GM21360 (cell line): ENCODE results near the gene INO80E.
"Not testable (repeated sequence)": the region's sequence is repeated elsewhere in the genome, so short reads cannot be mapped to it uniquely, and the experiment has no call there.

Experiments
- ATAC-seq: cut with Tn5 transposase; IDR thresholded peaks from one replicate; pipeline ENCODE4 v1.9.1; 2021; ENCODE audit warnings: mild to moderate bottlenecking, moderate library complexity; ENCODE audit not compliant: unreplicated experiment

Gene INO80E

DNA sequence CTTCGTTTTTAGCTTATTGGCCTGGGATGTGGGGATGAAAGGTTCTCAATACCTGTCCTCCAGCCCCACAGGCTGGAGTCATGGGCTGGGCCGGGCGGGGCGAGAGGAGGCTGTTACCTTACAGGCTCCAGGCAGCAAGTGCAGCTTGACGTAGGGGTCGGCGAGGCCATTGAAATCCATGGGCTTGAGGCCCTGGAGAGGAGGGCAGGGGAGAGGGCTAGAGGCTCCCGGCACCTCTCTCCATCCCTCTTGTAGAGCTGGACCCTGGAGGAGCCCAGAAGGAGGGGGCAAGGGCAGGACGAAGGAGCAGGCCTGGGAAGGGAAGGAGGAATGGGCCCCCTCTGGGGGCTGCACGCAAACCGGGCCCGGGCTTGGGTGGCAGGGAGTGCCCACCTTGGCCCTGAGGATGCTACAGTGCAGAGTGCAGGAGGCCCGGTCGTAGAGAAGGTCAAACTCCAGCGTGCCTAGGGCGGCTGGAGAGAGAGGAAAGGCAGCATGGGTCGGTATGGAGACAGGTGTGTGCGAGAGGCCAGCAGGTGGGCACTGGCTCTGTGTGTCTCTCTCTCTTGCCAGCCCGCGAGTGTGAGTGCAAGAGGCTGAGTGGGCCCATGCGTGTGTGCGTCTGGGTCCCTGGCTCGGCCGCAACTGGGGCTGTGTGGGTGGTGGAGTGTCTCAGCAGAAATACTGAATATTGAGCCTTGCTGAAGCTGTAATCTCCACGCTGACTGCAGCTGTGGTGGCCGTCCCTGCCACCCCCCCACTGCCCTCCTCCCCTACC, 13.2 kb downstream of the INO80E start:
- no peak for ATAC-seq

DNA sequence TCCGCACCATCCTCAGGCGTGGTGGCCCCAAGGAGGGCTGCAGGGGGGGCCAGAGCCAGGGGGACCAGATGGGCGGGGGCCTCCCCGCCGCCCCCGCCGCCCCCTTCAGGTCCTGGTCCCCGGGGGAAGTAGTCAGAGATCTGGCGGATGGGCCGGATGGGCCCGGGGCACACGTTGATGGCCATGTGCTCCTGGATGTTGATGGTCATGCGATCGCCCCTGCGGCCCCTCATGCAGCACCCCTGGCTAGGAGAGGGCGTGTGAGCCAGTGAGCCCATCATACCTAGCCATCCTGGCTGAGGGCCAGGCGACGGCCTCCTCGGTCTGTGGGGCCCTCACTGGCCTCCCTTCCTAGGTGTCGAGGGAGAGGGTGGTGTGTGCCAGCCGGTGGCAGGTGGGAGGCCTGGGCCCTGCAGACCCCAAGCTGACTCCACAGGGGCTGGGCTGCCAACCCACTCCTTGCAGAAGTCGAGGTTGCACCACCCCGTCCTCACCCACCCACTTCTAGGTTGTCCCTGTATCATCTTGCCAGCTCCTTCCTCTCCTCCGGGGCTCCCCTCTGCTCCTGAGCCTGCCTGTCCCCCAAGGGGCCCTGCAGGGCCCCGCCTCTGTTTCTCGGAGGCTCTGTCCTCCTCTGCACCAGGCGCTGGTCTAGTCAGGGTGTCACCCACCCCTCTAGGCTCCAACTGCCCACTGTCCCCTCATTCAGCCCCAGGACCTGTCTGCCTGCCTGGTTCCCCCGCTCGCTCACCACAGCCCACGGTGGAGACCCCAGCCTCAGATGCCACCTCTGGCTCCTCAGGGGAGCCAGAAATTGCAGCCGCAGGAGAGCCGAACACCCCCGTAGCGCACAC, 14.2 kb downstream of the INO80E start:
- ATAC-seq: no peak

DNA sequence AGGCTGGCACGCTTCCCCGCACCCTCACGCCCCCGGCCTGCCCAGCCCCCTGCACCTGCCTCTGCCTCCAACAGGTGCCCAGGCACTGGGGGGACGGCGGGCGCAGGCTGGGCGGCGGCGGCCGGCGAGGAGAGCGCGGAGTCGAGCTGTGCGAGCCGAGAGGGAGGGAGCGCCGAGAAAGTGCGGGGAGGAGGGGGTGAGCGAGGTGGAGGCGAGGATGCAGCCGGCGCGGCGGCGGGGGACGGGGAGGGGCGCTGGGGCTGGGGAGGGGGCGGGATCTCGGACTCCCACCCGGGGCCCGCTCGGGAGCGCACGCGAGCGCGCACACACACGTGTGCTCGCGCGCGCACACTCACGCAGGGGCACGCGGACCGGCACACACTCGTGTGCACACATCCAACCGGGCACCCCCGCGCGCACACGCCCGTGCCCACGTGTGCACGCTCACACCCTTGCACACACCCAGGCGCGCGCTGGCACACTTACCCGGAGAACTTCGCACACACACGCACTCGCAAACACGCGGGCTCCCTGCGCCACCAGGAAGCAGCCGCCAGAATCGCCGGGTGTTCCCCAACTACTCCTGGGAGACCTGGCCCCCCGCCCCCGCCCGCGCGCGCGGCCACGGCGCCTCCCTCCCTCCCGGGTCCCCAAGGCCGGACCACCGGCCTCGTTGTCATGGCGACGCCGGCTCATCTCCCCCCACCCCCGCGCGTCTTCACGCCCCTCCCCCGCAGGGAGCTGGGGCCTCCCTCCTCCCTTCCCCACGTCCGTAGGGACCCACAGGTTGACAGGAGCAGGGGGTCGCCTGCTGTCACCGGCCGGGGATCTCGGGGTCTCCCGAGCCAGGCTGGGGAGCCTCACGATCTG, 15.0 kb downstream of the INO80E start, which contains the start of gene DOC2A:
Gene DOC2A (minus strand): TSS at position 184 of the 870 bp plus-strand sequence. CDS start 805 bp downstream, outside the sequence.
- no peak for ATAC-seq

DNA sequence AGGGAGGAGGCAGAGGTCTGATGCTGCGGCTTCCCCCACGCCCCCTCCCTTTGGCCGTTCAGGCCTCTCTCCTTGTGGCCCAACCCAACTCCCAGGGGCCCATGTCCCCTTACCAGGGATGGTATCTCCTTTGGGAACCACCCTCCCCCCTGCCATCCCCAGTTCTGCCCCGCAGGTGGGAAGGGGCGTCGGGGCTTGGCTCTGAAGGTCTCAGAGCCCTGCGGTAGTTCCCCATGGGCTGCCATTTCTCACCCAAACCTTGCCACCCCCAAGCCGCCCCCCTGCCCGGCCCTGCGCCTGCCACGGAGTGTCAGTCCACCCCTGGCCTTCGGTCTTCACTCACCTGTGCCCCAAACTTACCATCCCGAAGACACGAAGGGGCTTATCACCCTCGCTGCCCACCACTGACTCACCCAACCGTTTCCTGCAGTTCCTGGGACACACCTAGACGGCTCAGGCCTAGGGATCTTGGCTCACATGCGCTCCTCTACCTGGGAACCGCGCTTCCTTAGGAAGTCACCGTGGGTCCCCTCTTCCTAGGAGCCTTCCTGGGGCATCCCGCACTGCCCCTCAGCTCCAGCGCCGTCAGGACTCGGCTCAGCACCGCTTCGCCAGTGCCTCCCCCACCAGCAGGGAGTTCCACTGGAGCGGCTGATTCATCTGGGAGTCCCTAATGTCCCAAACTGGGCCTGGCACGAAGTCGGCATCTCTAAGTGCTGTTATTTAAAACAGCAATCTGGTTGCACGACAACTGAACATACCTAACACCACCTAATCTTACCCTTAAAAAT, 15.9 kb downstream of the INO80E start:
- no peak for ATAC-seq

DNA sequence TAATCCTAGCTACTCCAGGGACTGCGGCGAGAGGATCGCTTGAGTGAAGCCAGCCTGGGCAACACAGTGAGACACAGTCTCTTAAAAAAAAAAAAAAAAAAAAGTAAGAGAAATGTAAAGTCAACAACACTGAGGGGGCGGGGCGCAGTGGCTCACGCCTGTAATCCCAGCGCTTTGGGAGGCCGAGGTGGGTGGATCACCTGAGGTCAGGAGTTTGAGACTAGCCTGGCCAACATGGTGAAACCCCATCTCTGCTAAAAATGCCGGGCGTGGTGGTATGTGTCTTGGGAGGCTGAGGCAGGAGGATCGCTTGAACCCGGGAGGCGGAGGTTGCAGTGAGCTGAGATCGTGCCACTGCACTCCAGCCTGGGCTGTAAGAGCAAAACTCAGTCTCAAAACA, 16.6 kb downstream of the INO80E start:
- ATAC-seq: not testable (repeated sequence)

DNA sequence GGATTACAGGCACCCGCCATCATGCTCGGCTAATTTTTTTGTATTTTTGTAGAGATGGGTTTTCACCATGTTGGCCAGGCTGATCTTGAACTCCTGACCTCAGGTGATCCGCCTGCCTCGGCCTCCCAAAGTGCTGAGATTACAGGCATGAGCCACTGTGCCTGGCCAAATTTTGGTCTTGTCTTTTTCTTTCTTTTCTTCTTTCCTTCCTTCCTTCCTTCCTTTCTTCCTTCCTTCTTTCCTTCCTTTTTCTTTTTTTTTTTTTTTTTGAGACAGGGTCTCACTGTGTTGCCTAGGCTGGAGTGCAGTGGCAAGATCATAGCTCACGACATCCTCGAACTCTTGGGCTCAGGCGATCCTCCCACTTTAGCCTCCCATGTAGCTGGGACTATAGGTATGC, 19.4 kb downstream of the INO80E start:
- ATAC-seq: not testable (repeated sequence)

DNA sequence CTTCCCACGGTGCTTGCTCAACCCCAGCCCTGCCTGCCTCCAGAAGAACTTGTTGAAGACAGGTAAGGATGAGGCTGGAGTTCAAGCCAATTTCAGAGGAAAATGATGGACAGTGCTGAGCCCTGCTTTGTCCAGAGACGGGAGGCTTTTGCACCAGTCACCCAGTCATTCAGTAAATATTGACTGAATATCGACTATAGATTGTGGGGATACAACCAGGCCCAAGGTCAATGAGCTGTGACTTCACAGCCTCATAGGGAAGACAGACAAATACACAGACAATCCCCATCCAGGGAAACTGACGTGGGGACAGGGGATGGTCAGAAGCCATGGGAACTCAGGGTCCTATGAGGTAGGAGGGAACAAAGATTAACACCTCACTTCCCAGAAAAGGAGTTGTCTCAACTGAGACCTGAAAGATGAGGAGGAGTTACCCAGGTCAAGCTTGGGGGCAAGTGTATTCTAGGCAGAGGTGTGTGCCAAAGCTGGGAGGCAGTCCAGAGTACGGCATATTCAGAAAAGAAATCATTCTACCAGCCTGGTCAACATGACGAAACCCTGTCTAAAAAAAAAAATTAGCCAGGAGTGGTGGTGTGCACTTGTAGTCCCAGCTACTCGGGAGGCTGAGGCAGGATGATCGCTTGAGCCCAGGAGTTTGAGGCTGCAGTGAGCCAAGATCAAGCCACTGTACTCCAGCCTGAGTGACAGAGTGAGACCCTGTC, 20.7 kb downstream of the INO80E start:
- no peak for ATAC-seq

DNA sequence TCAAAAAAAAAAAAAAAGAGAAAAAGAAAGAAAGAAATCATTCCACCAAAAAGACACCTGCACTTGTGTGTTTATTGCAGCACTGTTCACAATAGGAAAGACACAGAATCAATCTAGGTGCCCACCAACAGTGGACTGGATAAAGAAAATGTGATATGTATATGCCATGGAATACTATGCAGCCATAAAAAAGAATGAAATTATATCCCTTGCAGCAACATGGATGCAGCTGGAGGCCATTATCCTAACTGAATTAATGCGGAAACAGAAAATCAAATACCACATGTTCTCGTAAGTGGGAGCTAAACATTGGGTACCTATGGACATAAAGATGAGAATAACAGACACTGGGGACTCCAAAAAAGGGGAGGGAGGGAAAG, 21.2 kb downstream of the INO80E start:
- no peak for ATAC-seq

DNA sequence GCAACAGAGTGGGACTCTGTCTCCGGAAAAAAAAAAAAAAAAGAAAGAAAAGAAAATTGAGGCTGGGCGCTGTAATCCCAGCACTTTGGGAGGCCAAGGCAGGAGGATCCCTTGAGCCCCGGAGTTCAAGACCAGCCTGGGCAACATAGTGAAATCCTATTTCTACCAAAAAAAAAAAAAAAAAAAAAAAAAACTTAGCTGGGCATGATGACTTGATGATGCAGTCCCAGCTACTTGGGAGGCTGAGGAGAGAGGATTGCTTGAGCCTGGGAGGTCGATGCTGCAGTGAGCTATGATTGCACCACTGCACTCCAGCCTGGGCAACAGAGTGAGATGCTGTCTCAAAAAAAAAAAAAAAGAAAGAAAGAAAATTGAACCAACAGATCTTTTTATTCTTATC, 21.9 kb downstream of the INO80E start:
- not testable (repeated sequence) for ATAC-seq

DNA sequence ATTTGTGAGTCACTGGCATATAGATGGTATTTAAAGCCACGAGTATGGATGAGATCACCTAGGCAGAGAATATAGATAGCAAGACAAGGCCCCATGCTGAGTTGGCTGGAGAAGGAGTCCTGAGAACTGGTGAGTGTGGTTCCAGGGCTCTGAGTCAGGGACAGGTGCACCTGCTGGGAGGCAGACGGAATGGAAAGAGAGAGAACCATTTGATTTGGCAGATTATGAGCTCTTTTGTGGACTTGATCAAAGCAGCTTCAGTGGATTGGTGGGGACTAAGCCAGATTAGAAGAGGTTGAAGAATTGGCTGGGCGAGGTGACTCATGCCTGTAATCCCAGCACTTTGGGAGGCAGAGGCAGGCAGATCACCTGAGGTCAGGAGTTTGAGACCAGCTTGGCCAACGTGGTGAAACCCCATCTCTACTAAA, 22.7 kb downstream of the INO80E start:
- no peak for ATAC-seq

DNA sequence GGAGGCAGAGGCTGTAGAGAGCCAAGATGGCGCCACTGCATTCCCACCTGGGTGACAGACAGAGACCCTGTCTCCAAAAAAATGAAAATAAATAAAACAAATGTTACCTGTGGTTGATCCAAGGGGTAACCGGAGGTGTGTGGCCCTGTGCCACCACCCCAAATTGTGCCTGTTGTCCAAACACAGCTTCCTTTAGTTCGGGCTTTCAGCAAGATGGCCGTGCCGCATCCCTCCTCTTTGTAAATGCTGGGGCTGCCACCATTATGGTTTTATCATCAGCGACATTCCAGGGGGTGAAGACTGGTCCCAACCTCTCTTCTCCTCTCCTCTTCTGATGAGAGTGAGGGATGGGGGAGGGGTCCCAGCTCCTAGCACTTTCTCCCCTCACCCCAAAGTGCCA, 26.8 kb downstream of the INO80E start, which contains the start of gene C16orf92:
Gene C16orf92 (plus strand): TSS at position 312 of the 400 bp plus-strand sequence. CDS start 143 bp downstream, outside the sequence.
- ATAC-seq: no peak

DNA sequence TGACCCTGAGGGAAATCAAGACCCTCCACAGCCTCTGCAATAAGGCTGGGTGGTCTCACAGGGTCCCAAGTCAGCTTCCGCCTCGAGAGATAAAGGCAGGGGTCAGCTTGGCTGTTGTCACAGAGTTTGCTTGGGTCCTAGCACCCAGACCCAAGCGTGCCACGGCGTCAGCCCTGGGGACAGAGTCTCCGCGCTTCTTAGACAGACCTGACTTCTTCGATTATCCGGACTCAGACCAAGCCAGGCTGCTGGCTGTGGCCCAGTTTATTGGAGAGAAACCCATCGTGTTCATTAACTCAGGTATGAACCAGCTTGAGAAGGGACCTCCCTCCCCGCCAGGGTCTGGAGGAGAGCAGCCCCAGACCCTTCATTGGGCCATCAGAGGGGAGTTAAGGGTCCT, 27.5 kb downstream of the INO80E start:
- no peak for ATAC-seq

DNA sequence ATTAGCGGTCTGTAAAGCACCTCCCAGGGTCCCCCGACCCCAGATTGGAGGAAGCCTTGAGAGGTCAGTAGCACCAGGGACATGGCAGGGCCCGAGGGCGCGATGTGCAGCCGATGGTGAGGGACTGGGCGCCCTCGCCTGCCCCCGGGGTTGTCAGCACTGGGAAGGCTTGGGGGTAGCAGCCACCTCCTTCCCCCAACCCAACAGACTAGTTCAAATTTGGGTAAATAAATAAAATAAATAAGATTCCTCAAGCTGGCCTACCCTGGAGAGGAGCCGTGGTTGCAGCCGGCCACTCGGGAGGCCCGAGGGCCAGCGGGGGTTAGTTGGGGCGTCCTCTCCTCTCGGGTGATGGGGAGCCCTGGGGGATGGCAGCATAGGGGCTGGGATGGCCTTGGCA, 28.4 kb downstream of the INO80E start:
- no peak for ATAC-seq

DNA sequence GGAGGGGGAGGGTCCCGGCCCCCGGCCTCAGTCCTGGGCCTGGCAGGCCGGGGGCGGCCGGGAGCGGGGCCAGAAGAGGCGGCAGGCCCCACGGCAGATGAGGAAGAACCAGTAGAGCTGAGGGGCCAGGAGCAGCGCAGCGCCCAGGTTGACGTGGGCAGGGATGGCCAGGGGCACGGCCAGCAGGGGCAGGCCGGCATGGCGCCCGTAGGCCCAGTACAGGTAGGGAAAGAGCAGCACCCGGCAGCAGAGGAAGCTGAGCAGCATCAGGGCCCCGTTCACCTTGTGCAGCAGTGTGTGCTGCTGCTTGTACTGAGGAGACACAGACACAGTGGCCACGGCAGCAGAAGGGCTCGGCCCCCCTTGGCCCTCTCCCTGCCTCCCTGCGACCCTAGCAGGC, 29.1 kb downstream of the INO80E start:
- no peak for ATAC-seq

DNA sequence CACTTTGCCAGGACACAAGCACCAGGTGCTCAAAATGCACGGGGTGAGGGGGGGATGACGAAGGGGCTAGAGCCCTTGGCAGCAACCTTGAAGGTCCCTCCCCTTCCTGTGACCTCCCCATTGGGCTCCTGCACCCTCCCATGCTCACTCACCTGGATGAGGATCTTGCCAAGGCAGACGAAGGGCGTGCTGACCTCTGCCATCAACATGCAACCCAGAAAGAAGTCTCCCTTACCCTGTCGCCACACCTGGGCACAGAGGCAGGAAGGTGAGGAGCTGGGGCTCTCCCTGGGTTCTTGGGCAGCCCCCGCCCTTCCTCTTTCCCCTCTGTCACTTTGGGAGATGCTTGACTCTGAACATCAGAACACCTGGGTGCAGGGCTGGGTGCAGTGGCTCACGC, 29.5 kb downstream of the INO80E start:
- ATAC-seq: no peak

DNA sequence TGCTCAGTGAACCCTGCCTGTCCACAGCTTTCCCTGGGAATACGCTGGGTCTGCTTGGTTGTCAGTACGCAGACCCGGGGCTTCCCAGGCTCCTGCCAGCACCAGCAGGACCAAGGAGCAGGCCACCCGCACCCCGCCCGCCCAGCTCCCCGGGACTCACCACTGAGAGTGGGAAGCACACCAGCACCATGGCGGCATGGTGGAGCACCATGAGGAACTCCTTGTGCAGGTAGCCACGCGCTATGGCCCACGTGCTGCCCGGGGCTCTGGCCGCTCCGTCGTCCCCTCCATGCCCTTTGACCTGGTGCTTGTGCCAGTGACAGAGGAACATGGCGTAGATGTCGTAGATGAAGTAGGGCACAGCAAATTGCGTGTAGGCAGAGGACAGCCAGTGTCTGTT, 30.4 kb downstream of the INO80E start:
- no peak for ATAC-seq

DNA sequence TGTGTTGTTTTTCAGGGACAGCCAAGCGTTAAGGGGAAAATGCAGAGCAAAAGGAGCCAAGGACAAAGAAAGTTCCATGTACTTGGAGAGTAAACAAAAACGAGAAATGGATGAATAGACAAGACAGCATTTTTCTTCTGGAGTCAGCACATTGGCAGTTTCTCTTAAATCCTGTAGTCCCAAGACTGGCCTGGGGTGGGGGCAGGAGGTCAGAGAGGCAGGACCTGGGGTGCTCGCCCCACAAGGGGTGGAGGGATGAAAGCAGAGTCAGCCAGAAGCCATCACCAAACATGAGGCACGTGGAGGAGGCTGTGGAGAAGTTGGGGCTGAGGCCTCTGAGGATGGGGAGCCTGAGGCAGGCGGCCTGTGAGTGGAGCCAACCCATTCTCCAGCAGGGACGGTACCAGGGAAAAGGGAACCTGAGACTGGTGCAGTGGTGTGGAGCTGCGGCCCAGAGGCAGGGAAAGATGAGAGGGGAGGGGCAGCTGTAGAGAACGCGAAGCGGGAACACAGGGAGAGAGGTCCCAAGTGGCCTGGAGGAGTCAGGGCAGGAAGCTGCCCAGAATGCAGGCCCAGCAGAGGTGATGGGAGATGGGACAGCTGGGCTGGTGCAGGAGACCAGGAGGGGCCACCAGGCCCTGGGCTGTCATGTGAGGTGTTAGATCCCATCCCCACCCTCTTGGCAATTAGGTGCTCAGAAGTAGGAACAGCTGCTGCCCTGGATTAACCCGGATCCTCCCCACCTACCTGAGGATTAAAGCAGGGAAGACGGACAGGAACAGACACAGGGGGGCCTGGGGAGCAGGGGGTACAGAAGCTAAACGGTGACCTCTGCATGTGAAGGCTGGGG, 31.8 kb downstream of the INO80E start:
- no peak for ATAC-seq

DNA sequence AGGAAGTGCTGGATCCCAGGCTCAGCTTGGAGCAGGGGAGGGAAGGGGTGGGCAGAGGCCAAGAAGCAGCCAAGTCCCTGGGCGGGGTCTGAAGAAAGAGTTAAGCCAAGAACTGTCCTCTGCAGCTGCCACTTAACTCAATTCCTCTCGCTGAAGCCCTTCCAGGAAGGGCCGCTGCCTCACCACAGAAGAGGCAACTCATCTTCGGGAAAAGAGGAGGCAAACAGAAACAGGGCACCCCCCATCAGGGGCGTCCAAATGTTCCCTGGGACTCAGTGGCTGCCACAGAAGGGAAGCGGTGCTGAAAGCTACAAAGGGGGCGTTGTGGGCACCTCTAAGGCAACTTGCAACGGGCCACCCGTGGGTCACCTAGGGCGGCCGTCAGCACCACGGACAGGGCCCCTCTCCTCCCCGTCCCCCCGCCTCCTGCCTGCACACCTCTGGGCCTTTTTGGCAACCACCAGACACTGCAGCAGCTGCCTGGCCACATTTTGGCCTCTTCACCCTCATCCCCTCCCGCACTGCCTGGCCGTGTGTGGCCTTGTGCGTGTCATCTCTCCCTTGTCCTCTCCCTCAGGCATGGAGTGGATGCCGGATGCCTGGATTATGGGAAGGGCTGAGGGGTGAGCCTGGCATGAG, 32.5 kb downstream of the INO80E start:
- ATAC-seq: no peak
